Esophagus squamous epithelium (tissue), 4 donors: ENCODE results near the gene TRAM2.

Experiments
- POLR2A ChIP-seq, 4 donors: fragments of 450-650 bp; IDR thresholded peaks; one replicate each; pipeline ENCODE4 v1.6.1; 2017; ENCODE audit warnings: antibody characterized with exemption in 4 of 4, mild to moderate bottlenecking in 4 of 4, moderate library complexity in 3 of 4
- TF ChIP-seq, protein P1 (sequence below), 6 experiments: fragments of 450-650 bp in 4 of 6; fragments of 200-600 bp in 2 of 6; sonication (generic) in 2 of 6; IDR thresholded peaks; one replicate each; pipeline ENCODE4 v1.5.1; 2016 to 2019; ENCODE audit warnings: antibody characterized with exemption in 6 of 6, mild to moderate bottlenecking in 4 of 6, moderate library complexity in 4 of 6

GRCh38 chr6:52498538-52499017, 78.3 kb downstream of the TRAM2 start:
- TF ChIP-seq, protein P1, sequence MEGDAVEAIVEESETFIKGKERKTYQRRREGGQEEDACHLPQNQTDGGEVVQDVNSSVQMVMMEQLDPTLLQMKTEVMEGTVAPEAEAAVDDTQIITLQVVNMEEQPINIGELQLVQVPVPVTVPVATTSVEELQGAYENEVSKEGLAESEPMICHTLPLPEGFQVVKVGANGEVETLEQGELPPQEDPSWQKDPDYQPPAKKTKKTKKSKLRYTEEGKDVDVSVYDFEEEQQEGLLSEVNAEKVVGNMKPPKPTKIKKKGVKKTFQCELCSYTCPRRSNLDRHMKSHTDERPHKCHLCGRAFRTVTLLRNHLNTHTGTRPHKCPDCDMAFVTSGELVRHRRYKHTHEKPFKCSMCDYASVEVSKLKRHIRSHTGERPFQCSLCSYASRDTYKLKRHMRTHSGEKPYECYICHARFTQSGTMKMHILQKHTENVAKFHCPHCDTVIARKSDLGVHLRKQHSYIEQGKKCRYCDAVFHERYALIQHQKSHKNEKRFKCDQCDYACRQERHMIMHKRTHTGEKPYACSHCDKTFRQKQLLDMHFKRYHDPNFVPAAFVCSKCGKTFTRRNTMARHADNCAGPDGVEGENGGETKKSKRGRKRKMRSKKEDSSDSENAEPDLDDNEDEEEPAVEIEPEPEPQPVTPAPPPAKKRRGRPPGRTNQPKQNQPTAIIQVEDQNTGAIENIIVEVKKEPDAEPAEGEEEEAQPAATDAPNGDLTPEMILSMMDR (IDR thresholded peaks at IDR 0.05): no peak
- no peak for TF ChIP-seq POLR2A (IDR thresholded peaks at IDR 0.05)
